RKO (cell line): ENCODE measurements around the gene PZP.
"Not testable (repeated sequence)": the region's sequence is repeated elsewhere in the genome, so short reads cannot be mapped to it uniquely, and the experiment has no call there.

Experiments
- DNase-seq: peaks from one replicate; pipeline ENCODE4 v3.0.0-alpha.2; 2016; ENCODE audit warnings: low spot score

The PZP gene

DNA sequence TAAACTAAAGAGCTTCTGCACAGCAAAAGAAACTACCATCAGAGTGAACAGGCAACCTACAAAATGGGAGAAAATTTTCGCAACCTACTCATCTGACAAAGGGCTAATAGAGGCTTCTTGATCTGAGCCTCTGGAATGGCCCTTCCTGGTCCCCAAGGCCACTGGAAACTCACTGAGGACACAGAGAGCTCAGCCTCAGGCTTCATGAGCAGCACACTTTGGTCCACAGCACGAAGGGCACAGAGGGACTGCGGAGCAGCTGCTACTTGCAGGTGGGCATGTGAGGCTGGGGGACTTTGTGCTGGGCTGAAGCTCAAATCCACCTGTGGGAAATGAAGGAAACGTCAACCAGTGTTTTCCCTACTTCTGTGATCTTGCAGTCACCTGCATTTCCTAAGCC, 27.4 kb downstream of the PZP start:
- no peak for DNase-seq

- DNase-seq: no peak
These were observed 28.4 kb downstream of the PZP start for GRCh38 chr12:9179781-9180180.

DNA sequence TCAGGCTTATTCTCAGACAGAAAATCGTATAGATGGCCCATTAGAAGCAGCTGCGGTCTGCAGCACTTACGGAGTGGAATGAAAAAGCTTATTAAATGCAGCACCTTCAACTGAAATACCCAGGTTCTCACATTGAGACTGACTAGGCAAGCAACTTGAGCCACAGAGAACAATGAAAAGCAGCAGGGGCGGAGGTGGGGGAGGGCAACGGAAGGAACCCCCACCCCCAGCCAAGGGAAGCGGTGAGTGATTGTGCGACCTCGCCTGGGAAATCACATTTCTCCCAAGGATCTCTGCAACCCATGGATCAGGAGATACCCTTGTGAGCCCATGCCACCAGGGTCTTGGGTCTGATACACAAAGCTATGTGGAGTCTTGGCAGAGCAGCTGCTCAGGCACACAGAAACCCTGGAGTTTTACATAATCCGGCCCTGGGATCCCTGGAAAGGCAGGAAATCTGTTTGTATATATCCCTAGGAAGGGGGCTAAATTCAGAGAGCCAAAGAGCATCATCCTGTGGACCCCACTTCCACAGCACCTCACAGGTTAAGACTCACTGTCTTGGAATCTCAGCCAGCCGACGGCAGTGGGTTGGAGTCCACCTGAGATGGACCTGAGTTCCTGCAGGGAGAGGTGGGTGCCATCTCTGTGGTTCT, 38.1 kb downstream of the PZP start:
- DNase-seq: no peak

- DNase-seq: not testable (repeated sequence)
These were observed 40.9 kb downstream of the PZP start for GRCh38 chr12:9167345-9167744.

GRCh38 chr12:9163392-9163791, 44.8 kb downstream of the PZP start:
- no peak for DNase-seq

DNA sequence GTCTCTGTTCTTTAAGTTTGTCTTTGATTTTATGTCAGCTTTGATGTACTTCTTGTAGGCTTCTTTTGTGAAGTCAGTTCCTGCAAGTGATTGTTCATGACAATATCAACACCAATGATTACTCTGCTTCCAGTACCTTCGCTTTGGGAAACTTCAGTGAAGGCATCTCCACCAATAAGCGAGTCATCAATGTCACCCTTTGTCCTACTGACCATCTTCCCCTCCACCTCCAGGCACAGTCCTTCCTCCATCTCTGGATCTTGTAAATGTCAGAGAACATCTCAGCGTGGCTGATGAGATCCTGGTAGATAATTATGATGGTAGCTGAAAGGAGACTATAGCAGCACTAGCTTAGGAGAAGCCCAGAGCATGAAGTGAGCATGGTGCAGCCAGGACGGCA, 52.1 kb downstream of the PZP start:
- no peak for DNase-seq

GRCh38 chr12:9149372-9149771, 58.8 kb downstream of the PZP start:
- no peak for DNase-seq

GRCh38 chr12:9148926-9149325, 59.3 kb downstream of the PZP start:
- no peak for DNase-seq

- DNase-seq: no peak
These were observed 60.7 kb downstream of the PZP start for GRCh38 chr12:9147461-9147860.

GRCh38 chr12:9144730-9145106, 63.5 kb downstream of the PZP start:
- no peak for DNase-seq

DNA sequence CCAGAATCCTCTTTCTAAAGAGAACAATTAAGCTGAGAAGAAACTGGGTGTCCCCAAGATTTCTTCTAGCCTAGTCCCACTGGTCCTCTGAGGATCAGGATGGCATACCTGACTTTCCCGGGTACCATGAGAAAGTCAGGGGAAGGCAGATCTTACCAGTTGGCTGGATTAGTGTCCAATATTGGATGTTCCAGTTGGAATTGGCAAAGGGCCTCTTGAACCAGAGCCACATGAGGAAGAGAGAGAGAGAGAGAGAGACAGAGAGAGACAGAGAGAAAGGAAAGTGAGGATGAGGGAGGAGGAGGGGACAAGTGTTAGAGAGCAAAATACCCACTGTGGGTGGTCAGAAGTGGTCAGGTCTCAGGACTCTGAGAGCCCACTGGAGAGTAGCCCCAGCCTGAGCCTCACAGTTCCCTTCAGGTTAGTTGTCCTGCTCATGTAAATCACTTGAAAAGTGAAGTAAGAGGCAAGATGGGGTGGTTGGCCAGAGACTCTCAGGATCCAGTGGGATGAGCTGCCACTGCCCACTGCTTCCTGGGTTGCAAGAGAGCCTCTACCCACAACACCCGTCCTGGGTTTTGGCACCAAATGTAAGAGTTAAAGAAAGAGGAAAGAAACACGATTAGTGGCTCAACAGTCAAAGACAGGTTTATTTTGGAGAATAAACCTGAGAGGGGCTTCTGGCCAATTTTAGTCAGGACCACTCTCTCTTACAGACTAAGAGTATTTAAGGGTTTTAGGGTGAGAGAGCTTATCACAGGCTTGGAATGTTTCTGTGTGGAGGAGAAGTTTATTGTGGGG, 64.1 kb downstream of the PZP start:
- no peak for DNase-seq

- no peak for DNase-seq
These were observed 65.1 kb downstream of the PZP start for GRCh38 chr12:9143137-9143536.

DNA sequence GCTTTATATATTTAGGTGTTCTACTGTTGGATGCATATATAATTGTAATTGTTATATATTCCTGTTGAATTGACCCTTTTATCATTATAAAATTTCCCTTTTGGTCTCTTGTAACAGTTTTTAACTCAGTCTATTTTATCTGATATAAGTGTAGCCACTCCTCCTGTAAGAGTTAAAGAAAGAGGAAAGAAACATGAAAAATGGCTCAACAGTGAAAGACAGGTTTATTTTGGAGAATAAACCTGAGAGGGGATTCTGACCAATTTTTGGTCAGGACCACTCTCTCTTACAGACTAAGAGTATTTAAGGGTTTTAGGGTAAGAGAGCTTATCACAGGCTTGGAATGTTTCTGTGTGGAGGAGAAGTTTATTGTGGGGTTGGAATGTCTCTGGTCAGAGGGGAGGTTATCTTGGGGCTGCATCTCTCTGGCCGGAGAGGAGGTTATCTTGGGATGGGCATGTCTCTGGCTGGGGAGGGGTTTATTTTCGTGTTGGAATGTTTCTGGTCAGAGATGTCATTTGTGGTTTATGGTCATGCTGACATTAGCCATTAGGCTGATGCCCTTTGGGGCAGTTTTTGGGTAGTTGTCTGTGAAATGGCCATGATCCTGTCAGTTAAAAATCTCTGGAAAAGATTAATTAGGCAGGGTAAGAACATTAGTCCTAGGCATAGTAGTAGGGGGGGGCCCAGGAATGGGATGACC, 68.5 kb downstream of the PZP start:
- not testable (repeated sequence) for DNase-seq

DNA sequence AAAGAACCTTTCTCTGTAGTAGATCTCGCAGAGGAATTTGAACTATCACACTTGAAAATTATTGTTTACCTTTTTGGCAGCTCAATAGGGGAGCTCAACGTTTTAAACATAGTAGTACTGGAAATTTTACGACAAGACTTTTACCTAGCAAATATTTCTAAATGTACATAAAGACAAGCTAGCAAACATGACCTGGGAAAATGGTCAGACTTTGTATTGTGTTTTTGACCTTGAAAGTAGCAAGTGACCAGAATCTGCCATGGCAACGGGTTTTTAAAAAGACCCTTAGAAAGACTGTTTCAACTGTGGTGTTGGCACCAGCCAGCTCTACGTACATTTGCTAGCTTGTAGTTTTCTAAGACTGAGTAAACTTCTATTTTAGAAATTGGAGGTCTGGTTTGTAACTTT, 72.3 kb downstream of the PZP start:
- no peak for DNase-seq

DNA sequence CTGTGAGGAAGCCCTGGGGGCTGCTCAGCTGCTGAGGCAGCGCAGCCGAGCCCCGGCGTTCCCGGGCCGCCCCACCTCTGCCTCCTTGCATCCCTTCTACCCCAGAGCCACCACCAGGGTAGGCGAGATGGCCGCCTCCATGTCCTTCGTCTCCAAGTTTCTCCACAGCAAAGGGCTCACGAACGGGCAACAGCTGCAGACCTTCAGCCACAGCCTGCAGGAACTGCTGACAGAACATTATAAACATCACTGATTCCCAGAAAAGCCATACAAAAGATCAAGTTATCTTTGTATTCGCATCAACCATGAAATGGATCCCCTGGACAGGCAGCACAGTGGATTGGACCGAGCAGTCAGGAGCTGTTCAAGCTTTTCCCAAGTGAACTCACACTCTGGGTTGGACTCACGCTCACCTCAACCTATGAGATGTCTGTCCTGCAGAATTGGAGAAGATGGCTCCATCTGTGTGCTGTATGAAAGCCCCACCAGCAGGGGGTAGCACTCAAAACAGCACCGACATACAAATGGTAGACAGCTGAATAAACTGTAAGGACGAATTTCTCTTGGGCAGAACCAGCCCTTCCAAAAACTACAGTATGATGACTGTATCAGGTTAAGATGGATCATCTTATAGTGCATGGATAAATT, 73.1 kb downstream of the PZP start:
- peak; percentile 6 for DNase-seq

DNA sequence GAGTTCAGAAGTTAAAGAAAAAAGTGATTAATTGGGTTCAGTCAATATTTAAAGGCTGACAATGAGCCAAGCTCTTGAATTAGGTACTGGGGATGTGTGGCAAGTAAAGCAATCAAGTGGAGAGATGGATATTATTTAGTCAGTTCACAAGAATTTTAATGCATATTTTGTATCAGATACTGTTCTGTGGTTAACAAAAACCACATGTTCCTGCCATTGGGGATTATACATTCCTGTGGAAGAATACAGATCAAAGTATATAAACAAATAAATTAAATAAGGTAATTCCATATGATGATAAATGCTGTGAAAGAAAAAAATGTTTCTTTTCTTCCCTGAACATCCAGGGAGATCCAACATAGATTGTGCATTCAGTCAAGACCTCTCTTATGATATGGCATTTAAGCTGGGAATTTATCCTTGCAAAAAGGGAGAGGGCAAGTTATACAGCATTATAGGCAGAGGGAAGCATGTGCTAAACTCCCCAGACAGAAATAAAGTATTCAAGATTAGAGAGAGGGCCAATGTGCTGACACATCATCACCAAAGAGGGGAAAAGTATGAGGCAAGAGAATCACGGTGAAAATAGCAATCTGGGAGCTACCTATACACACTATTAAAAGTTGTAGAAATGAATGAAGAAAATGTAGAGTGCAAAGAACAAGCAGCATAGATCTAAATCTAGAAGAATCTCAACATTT, 74.8 kb downstream of the PZP start:
- no peak for DNase-seq

GRCh38 chr12:9132008-9132535, 76.1 kb downstream of the PZP start:
- DNase-seq: no peak

DNA sequence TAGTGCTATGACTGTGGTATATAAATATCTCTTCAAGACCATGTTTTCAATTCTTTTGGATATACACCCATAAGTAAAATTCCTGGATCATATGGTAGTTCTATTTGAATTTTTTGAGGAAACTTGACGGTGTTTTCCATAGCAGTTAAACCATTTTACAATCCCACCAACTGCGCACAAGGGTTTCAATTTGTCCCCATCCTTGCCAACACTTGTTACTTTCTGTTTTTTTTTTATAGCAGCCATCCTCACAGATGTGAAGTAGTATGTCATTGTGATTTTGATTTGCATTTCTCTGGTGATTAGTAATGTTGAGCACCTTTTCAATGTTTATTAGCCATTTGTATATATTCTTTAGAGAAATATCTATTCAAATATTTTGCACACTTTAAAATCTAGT, 78.0 kb downstream of the PZP start:
- no peak for DNase-seq

DNA sequence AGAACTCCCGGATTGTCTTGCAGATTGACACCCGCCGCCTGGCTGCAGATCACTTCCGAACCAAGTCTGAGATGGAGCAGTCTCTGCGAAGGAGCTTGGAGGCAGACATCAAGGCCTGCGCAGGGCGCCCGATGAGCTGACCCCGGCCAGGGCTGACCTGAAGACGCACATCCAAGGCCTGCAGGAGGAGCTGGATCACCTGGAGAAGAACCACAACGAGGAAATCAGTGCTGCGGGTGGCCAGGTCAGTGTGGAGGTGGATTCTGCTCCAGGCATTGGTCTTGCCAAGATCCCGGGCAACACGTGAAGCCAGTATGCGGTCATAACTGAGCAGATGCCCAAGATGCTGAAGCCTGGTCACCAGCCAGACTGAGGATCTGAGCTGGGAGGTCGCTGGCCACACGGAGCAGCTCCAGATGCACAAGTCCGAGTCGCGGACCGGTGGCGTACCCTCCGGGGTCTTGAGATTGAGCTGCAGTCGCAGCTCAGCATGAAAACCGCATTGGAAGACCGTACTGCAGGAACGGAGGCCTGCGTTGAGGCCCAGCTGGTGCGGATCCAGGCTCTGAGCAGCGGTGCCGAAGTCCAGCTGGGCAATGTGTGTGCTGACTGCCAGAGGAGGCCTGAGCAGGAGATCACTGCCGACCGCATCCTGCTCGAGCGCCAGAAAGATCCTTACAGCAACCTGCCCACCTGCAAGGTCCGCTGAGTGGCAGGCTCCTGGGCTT, 80.1 kb downstream of the PZP start:
- no peak for DNase-seq

GRCh38 chr12:9127484-9127883, 80.7 kb downstream of the PZP start:
- DNase-seq: no peak

DNA sequence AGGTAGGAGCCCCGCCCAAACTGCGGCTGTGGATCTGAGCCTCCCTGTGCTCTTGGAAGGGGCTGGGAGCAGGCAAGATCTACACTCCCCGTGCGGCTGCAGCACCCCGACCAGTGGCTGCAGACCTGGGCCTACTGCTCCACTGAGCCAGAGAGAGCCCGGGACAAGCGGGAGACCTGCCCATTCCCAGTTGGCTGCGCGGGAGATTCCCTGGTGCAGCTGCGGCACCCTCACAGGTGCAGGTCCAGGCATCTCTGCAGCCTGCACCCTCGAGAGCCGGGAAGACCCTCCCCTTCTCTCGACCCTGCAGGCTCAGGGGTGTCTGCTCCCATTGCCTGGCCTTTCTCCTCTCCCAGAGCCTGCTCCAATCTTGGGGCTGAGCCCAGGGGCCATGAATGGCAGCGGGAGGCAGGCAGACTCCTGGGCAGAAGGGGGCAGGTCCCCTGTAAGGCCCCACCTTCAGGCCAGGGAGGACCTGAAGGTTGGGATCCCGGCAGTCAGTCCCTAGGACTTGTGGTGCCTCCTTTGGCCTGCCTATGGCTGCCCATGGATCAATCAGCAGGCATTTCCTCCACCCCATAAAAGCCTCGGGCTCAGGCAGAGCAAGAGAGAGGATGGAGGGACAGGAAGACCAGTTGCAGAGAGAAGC, 83.7 kb downstream of the PZP start:
- no peak for DNase-seq
